Measurements from ENCODE around the gene DOLPP1.
A peak's percentile ranks its signal among the peaks of the same experiment; 100 is the strongest.

Gene DOLPP1

GRCh38 chr9:129078691-129079503 lies 2.0 kb upstream of the DOLPP1 start:
- no peak for TF ChIP-seq SPI1 (IDR thresholded peaks at IDR 0.05; ENCODE audit: borderline replicate concordance, low read depth)
- no peak for TF ChIP-seq POLR2AphosphoS5 (IDR thresholded peaks at IDR 0.05; ENCODE audit: low read depth)
- TF ChIP-seq REST (IDR thresholded peaks at IDR 0.05; ENCODE audit: insufficient replicate concordance, low read depth): no peak
- TF ChIP-seq CTCF (IDR thresholded peaks at IDR 0.05; ENCODE audit: insufficient read depth, low read length): no peak
- TF ChIP-seq GABPA (IDR thresholded peaks at IDR 0.05; ENCODE audit: low read depth): no peak
- no peaks in the 10 kb centered on the region for H3K27me3 ChIP-seq (ENCODE audit: insufficient read depth, poor library complexity, severe bottlenecking)
- H3K4me3 ChIP-seq (replicated peaks; ENCODE audit: insufficient read depth, low read length): no peak overlapping the region
- no peak for DNase-seq (ENCODE audit: low read depth in 1 of 2, low spot score in 1 of 2)
- H3K27ac ChIP-seq (replicated peaks): no peak overlapping the region

GRCh38 chr9:129079829-129080228 lies 1.1 kb upstream of the DOLPP1 start:
- Histone ChIP-seq H3K27me3 (ENCODE audit: insufficient read depth, poor library complexity, severe bottlenecking) (no peaks in the 10 kb centered on the region), H3K27ac (replicated peaks) (no peak overlapping the region), H3K4me3 (replicated peaks; ENCODE audit: insufficient read depth, low read length) (no peak overlapping the region)
- TF ChIP-seq POLR2AphosphoS5 (IDR thresholded peaks at IDR 0.05; ENCODE audit: low read depth) (no peak), CTCF (IDR thresholded peaks at IDR 0.05; ENCODE audit: insufficient read depth, low read length) (no peak), GABPA (IDR thresholded peaks at IDR 0.05; ENCODE audit: low read depth) (no peak), SPI1 (IDR thresholded peaks at IDR 0.05; ENCODE audit: borderline replicate concordance, low read depth) (no peak), REST (IDR thresholded peaks at IDR 0.05; ENCODE audit: insufficient replicate concordance, low read depth) (no peak)
- DNase-seq (ENCODE audit: low read depth in 1 of 2, low spot score in 1 of 2): no peak

GRCh38 chr9:129080298-129080600 lies 662 bp upstream of the DOLPP1 start:
- no peak for TF ChIP-seq POLR2AphosphoS5 (IDR thresholded peaks at IDR 0.05; ENCODE audit: low read depth)
- TF ChIP-seq GABPA (IDR thresholded peaks at IDR 0.05; ENCODE audit: low read depth): no peak
- no peak for TF ChIP-seq SPI1 (IDR thresholded peaks at IDR 0.05; ENCODE audit: borderline replicate concordance, low read depth)
- TF ChIP-seq CTCF (IDR thresholded peaks at IDR 0.05; ENCODE audit: insufficient read depth, low read length): no peak
- TF ChIP-seq REST (IDR thresholded peaks at IDR 0.05; ENCODE audit: insufficient replicate concordance, low read depth): no peak
- peak overlapping the region; percentile 36 for H3K27ac ChIP-seq (replicated peaks)
- H3K4me3 ChIP-seq (replicated peaks; ENCODE audit: insufficient read depth, low read length): peak overlapping the region; percentile 85

More at GRCh38 chr9:129080298-129080600, 662 bp upstream of the DOLPP1 start:
- no peaks in the 10 kb centered on the region for H3K27me3 ChIP-seq (ENCODE audit: insufficient read depth, poor library complexity, severe bottlenecking)
- no peak for DNase-seq (ENCODE audit: low read depth in 1 of 2, low spot score in 1 of 2)
